ENCODE data around the gene ATXN2L.
A peak's percentile ranks its signal among the peaks of the same experiment; 100 is the strongest.
"Not testable (repeated sequence)": the region's sequence is repeated elsewhere in the genome, so short reads cannot be mapped to it uniquely, and the experiment has no call there.

The ATXN2L gene

DNA sequence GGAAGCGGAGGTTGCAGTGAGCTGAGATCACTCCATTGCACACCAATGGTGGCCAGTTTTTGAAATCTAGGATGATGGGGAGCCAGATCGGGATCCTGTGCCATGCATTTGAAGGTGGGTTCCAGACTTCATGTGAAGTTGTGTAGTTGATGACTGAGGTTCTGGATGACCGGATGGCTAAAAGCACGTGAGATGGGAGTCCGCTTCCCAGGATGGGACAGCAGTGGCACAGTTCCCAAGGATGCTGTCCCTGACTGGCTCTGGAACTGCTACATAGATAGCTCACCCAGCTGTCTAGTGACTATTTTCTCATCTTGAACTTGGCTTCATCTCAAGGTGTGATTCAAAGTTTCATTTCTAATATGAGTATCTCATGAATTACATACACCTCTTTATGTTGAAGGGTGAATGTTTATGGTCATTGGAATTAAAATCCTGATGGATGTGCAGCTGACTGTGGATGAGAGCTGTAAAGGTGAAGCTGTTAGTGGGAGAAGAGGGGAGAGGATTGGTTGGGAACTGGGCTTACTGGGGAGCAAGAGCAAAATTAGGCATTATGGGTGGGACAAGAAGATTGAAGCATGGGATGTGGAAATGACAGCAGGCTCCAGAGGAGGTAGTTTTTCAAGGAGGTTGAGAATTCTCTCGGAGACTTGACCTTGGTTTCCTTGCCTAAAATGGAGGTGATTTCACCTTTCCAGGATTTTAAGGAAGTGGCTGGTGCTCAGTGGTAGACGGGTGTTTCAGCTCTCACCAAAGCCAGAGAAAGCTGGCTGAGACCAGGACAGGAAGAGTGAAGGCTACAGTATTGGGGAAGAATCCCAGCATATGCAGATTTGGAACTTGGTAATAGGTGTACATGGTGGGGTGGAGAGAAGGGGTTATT, 15.1 kb downstream of the ATXN2L start:
- no peak for DNase-seq

DNA sequence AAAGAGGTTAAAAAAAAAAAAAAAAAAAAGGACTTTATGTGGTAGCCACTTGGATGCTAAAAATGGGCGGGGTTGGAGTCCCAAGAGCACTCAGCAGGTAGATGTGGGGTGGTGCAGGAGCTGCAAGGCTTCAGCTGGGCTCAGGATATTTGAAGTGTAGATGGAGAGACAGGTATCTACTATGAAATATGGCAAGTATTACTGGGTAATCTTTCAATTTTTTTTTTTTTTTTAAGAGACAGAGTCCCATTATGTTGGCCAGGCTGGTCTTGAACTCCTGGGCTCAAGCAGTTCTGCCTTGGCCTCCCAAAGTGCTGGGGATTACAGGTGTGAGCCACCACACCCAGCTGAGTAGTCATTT, 15.7 kb downstream of the ATXN2L start:
- DNase-seq = no peak

DNA sequence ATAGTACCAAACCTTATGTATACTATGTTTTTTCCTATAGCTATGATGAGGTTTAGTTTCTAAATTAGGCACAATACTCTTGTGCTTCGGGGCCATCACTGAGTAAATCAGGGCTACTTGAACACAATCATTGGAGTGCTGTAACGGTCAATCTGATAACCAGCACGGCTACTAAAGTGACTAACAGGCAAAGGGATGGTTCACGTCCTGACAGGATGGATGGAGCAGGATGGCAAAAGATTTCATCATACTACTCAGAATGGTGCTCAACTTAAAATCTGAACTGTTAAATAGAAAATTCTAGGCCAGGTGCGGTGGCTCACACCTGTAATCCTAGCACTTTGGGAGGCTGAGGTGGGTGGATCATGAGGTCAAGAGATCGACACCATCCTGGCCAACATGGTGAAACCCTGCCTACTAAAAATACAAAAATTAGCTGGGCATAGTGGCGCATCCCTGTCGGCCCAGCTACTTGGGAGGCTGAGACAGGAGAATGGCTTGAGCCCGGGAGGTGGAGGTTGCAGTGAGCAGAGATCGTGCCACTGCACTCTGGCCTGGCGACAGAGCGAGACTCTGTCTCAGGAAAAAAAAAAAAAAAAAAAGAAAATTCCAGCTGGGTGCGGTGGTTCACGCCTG, 16.3 kb downstream of the ATXN2L start:
- DNase-seq = no peak

DNA sequence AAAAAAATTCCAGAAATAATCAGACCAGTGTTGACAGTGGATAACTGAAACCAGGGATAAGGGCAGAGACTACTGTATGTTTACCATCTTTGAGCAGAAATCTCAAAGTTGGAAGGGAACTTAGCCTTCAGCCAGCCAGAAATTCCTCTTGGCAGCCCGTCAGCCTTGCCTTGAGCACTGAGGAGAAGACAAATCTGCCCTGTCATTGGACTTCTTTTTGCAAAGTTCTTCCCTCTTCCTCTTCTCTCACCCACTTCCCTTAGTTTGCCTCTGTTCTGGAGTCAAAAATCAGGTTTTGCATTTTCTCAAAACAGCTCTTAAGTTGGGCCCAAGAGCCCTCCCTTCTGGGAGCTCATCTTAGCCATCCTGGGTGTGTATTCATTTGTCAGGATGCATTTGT, 17.1 kb downstream of the ATXN2L start:
- DNase-seq = no peak

DNA sequence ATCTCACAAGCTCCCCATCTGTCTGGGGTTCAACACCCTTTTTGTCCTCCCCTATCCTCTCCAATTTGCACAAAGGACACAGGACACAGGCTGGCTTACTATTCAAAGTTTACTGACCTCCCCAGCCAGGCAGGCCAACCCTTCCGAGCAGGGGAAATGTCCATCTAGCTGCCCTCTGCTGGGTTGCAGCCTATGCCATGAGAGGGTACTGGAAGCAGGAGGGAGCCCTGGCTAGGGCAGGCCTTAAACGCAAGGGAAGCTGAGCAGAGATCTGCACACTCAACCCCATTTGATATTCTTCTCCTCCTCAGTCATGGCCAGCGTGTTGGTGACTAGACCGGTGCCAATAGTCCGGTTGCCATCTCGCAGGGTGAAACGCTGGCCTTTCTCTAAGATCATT, 19.9 kb downstream of the ATXN2L start:
- no peak for DNase-seq

DNA sequence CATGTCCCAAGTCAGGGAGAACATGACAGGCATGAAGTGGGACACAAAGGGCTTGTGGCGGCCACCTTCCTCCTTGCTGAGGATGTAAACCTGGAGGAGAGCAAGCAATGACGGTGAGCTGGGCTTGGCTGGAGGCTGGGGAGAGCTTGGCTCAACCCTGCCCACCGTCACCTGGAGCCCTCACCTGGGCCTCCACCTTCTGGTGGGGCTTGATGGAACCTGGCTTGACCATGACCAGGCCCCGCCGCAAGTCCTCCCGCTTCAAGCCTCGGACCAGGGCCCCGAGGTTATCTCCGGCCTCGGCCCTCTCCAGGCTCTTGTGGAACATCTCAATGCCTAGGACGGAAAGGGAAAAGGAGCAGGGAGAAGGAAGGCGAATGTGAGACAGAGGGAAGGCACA, 21.0 kb downstream of the ATXN2L start:
- no peak for DNase-seq

DNA sequence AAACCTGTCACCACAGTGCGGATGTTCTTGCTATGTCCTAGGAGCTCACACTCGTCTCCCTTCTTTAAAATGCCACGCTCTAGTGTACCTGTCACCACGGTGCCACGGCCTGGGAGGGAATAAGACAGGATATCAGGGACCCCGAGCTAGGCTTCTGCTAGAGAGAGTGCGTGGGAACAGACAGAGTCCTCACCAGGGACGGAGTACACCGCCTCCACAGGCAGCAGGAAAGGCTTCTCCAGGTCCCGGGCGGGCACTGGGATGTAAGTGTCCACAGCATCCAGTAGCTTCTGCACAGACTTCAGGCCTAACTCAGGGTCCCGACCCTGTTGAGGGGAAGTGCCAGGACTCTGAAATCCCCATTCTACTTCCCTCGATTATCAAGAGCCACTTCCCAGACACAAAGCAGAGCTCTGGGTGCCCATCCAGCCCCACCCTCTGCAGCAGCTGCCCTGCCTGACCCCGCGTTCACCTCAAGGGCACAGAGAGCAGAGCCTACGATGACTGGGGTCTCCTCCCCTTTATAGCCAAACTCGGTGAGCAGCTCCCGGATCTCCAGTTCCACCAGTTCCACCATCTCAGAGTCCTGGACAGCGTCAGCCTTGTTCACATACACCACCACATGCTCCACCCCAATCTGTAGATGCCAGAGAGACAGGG, 21.6 kb downstream of the ATXN2L start:
- no peak for DNase-seq

DNA sequence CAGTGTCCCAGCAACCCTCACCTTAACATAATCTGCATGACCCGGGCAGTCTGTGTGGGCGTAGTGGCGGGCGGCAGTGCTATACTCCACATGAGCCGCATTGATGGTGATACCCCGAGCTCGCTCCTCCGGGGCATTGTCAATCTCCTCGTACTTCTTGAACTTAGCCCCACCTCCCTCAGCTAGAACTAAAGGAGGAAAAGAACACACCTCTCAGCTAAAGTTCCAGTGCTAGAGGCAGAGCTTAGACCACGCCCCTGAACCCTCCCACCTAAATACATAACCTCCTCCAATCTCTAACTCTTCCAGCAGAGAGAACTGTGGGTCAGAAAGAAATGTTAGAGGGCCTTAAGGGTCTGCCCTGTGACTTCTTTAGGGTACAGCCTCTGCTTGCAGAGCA, 22.5 kb downstream of the ATXN2L start:
- DNase-seq = peak; percentile 15

DNA sequence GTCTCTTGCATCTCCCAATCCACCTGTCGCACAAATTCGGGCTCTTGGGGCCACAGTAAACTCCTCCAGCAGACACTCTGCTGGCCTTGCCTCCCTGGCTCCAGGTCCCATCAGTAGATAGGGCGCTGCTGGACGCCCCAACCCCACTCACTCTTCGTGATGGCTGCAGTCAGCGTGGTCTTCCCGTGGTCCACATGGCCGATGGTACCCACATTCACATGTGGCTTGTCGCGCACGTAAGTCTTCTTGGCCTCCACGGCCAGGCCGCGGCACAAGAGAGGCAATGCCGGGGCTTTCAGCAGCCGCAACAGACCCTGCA, 22.9 kb downstream of the ATXN2L start:
- DNase-seq = no peak

DNA sequence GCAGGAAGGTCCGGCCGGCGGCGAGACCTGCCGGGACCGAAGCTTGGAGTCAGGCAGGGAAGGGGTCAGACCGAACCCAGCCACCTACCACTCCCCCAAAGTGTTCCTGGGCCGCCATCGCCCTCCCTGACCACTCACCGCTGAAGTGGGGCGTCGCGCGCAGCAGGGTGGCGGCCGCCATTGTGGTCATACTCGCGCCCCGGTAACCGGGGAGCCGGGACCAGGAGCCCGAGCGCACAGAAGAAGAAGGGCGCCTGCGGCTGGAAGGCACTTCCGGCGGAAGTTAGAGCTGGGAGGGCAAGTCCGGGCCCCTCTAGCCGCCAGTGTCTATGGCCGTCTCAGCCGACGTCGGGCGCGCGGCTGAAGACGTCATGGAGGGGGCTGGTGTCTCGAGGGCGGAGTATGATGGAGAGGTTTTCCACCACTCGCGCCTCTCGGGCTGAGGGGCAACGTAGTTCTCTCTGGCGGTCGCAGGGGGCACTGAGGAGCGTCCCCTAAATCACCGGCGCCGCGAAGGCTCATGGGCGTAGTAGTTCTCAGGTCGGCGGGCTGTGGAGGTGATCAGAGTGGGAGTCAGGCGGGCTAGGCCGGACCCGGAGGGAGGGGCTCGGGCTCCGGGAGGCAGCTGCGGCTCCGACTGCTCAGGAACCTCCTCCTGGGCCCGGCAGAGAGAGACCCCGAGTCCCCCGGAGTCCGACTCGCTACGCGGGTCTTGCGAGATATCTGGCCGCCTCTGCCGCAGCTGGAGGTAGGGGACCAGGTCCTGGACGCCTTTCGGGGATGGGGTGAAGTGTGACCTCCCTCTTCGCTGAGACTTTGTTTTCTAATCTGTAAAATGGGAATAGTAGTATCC, 23.5 kb downstream of the ATXN2L start, which contains the start of gene TUFM:
Gene TUFM (minus strand): TSS at position 269 of the 853 bp plus-strand sequence. CDS start 79 bp downstream, at position 190.
- DNase-seq = peak; percentile 98

DNA sequence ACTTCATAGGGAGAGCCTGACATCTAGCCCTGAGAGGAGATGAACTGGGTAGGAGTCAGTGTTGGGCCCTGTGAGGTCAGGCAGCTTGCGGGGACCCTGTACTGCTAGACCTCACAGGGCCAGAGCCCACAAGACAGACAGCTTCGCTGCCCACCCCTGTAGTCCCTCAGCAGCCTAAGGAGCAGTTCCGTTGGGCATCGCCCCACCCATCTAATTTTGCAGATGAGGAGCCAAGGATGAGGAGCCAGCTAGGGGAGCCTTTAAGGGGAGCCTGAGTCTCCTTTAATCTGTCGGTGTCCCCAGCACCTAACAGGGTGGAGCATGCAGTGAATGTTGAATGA, 24.1 kb downstream of the ATXN2L start:
- DNase-seq = peak; percentile 21

DNA sequence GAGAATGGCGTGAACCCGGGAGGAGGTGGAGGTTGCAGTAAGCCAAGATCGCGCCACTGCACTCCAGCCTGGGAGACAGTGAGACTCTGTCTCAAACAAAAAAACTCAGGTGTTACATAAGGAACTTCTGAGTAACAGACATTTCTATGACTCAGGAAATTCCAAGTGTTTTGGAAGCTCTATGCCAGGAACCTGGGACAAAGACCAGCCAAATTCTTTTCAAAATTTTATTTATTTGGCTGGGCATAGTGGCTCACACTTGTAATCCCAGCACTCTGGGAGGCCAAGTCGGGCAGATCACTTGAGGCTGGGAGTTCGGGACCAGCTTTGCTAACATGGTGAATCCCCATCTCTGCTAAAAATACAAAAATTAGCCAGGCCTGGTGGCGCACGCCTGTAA, 35.6 kb downstream of the ATXN2L start:
- DNase-seq = no peak

DNA sequence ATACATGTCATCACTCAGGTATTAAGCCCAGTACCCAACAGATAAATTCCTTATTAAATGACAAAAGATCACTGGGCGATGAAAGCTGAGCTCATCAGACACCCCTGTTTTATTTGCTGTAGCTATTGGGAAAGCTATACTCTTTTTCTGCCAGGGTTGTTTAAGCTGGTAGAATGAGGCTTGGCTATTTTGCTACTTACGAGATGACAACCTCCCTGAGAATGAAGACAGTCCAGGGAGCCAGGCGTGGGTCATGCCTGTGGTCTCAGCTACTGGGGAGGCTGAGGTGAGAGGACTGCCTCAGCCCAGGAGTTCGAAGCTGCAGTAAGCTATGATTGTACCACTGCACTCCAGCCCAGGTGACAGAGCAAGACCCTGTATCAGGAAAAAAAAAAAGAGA, 36.5 kb downstream of the ATXN2L start:
- DNase-seq = no peak

DNA sequence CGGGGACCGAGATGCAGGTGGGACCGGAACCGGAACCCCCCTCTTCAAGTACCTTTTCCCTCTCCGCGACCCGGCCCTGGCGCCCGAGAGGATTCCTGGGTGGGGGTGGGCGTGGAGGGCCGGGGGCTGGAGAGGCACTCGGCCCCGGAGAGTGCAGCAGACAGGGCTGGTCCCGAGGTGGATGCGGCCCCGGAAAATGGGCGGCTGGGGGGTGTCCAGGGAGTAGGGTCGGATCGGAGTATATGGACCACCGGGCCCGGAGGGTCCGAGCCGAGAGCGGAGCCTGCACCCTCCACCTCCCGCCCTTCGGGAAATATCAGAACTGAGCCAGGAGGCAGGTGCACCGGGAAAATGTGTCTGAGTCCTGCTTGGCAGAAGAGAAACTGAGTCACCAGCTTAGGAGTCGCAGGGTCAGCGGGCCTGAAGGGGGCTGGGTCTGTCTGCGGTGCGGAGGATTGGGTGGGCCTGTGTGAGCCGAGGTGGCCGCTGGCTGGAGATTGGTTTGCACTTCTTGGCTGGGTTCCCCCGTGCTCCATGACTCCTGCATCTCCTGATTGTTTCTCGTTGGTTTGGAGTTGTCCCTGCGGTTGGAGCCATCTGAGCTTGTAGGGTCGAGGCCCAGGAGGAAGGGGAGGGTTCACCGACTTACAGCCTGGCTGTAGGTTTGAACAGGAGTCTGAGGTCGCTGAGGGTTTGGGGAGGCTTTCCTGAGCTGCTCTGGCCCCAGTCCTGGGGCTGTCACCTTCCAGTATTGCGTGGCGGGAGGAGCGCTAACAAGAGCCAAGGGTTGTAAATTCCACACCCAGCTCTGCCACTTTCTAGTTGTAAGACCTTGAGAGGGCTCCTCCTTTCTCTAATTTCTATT, 41.4 kb downstream of the ATXN2L start:
- peak; percentile 22 for DNase-seq

DNA sequence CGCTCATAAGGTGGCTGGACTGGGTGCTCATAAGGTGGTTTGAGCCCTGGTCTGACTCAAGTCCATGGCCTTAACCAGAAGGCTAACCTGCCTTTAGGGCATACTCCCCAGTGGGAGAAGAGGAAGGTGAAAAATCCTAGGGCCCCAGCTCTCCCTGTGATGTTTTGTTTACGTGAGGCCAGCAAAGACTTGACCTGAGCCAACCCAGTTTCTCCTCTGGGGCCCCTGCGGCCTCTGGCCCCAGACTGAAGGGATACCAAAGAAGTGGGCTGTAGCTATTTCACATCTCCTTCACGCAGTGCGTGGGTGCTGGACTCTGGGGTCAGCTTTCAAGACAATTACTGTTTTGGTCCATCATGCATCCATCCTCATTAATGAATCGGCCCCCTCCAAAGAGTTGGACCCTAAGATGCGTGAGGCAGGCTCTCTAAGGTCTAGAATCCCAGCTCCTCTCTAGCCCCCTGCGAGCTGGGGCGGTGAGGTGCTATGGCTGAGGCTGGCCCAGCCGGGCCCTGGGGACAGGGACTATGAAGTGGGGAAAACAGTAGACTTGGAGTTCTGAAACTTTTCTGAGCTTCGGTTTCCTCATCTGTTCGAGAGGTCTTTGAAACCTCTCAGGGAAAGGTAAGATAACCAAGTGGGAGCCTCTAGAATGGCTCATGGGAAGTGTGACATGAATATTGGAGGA, 42.3 kb downstream of the ATXN2L start:
- DNase-seq = no peak

DNA sequence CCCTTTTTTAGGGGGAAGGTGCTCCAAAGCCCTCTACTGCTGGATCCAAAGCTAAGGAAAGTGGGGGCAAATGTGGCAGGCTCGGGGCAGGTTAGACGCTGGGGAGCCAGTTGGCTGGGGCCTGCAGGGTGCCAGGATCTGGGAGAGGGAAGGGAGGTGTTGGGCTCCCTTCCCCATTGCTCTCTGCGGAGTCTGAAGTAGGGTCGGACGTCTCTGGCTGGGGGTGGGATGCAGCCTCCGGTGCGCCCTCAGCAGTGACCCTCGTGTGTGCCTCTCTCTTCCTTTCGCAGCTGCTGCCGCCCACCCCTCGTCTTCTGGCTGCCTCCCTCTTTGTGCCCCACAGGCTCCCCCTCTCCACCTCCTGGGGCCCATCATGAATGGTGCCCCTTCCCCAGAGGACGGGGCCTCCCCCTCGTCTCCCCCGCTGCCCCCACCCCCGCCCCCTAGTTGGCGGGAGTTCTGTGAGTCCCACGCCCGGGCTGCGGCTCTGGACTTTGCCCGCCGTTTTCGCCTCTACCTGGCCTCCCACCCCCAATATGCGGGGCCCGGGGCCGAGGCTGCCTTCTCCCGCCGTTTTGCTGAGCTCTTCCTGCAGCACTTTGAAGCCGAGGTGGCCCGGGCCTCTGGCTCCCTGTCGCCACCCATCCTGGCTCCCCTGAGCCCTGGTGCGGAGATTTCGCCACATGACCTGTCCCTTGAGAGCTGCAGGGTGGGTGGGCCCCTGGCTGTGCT, 43.1 kb downstream of the ATXN2L start:
- DNase-seq = no peak

DNA sequence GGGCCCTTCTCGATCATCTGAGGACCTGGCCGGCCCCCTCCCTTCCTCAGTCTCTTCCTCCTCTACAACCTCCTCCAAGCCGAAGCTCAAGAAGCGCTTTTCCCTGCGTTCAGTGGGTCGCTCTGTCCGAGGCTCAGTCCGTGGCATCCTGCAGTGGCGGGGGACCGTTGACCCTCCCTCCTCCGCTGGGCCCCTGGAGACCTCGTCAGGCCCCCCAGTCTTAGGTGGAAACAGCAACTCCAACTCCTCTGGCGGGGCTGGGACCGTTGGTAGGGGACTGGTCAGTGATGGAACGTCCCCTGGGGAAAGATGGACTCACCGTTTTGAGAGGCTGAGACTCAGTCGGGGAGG, 43.6 kb downstream of the ATXN2L start:
- DNase-seq = no peak

DNA sequence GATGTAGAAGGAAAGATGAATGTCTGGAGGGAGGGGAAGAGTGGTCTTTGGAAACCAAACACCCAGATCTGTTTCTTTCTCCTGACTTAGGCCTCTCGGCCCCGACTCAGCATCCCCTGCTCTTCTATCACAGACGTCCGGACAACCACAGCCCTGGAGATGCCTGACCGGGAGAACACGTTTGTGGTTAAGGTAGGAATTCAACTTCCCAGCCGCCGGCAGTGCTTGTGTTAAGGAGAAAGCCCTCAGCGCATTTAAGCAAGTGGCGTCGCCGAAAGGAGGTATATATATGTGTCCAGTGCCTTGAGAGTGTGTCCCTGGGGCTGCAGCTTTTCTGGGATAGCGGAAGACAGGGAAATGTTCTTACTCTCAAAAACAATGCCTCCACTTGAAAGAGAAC, 44.4 kb downstream of the ATXN2L start:
- DNase-seq = no peak

DNA sequence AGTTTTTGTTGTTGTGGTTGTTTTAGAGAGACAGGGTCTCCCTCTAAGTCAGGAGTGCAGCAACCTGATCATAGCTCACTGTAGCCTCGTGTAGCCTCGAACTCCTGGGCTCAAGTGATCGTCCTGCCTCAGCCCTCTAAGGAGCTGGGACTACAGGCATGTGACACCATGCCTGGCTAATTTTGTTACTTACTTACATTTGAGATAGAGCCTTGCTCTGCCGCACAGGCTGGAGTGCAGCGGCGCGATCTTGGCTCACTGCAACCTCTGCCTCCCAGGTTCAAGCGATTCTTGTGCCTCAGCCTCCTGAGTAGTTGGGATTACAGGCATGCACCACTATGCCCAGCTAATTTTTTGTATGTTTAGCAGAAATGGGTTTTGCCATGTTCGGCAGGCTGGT, 44.8 kb downstream of the ATXN2L start:
- not testable (repeated sequence) for DNase-seq

DNA sequence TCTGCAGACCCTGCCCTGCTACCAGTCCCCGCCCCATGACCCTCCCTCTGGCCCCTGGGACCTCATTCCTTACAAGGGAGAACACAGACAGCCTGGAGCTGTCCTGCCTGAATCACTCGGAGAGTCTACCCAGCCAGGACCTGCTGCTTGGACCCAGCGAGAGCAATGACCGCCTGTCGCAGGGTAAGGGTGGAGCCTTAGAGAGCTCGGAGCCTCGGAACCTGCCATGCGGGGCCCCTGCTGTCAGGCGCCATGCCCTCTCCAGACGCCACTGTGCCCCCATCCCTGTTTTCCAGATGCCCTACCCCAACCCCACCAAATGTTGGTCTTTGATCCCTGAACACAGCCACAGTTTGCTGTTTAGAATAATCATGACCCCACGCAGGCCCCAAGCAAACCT, 46.4 kb downstream of the ATXN2L start:
- no peak for DNase-seq

DNA sequence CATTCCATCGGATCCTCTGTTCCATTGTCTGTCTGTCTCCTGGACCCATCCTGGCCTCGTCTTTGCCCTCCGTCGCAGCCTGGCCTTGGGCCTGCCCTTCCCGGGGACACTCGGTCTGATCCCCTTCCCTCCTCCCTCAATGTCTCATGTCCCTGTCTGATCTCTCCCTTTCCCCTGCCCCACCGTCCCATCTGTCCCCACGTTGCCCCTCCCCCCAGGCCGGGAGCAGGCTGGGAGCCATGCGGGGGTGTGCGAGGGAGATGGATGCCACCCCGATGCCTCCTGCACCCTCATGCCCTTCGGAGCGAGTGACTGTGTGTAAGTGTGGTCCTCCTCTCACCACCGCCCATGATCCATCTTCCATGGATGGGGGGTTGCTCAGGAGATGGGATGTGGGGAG, 50.2 kb downstream of the ATXN2L start:
- no peak for DNase-seq
